GF-D8 (cell line): ENCODE measurements around the gene SKOR1.
A peak's percentile ranks its signal among the peaks of the same experiment; 100 is the strongest.

Source experiments
- DNase-seq: peaks from one replicate; lab custom pipeline; 2025; lab: John Stamatoyannopoulos, UW

The SKOR1 gene

DNA sequence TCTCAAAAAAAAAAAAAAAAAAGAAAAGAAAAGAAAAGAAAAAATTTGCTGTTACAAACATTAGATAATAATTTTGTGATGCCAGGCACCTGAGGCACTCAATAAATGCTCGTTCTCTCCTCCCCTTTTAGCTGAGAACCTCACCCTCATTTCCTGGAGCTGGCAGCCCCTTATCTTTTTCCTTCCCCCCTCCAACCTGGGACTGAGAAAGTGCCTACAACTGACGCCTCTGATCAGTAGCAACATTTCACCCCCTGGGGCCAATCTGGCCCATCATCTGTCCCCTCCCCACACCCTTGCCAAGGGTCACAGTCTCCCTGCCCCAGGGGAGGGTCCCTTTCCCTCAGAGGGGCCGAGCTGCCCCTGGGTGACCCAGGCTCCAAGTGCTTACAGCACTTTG lies 27.1 kb downstream of the SKOR1 start:
- no peak for DNase-seq

GRCh38 chr15:67853454-67853853 lies 28.1 kb downstream of the SKOR1 start:
- DNase-seq, result no peak

DNA sequence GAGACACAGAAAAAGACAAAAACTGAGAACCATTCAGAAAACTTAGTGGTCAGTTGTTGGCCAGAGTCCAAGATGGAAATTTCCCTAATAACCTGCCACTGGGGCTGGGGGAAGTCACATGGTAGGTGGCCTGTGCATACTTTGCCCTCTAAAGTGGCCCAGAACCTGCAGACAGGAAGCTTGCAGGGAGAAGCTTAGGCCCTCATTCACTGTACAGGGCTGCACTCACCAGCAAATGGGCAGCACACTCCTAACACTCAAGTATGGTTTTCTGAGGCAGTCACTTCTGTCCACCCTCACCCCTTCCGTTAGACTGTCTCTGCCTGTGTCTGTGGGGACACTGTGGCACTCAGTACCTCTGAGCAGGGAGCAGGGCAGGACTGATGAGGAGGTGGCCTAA lies 29.0 kb downstream of the SKOR1 start:
- no peak for DNase-seq

GRCh38 chr15:67855842-67856241 lies 30.5 kb downstream of the SKOR1 start:
- DNase-seq, result no peak

- no peak for DNase-seq
Measured at GRCh38 chr15:67857220-67857619, 31.9 kb downstream of the SKOR1 start.

DNA sequence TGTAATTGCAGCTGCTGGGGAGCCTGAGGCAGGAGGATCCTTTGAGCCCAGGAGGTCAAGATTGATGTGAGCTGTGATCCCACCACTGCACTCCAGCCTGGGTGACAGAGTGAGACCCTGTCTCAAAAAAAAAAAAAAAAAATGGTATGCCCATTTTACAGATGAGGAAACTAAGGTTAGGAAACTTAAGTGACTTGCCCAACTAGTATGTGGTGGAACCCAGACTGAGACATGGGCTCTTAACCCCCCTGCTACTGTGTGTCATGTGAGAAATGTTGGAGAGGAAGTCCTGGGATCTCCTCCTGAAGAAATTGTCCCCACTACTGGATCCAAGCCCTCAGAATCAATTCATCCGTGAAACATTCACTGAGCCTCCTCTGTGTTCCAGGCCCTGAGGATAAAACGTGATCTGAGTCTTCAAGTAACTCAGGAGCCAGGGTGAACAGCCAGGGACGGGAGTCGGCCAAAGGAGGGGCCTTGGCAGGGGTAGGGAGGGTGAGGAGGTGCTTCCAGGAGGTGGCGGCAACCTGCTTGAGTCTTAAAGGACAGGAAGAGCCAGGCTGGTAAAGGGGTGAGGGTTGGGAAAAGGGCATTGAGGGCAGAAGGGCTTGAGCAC lies 34.1 kb downstream of the SKOR1 start:
- DNase-seq, result no peak

- no peak for DNase-seq
Measured at GRCh38 chr15:67861983-67862382, 36.7 kb downstream of the SKOR1 start.

DNA sequence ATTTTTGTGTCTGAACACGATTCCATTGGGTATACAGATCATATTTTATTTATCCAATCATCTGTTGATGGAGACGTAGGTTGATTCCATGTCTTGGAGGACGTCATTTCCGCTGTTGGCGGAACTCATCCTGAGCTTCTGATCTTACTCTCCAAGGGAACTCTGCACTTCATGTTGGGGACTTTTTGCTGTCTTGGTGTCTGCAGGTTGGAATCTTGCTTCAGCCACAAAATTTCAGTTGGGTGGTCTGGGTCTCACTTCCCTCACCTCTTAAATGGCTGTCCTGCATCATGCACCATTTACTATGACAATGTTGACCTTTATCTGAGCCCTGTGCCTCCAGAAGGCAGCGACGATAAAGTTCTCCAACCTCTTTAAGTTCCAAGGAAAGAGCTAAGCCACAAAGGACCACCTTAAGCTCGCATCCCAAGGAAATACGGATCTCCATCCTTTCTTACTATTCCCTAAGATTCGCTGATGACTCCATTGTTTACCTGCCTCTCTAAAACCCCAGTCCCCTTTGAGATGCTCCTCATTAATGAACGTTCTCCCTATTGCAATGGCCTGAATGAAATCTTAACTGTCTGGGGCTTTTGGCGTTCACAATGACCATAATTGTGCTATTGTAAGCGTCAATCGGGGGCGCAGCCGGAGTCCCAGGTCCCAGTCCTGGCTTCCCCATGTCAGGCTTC lies 37.6 kb downstream of the SKOR1 start:
- no peak for DNase-seq

DNA sequence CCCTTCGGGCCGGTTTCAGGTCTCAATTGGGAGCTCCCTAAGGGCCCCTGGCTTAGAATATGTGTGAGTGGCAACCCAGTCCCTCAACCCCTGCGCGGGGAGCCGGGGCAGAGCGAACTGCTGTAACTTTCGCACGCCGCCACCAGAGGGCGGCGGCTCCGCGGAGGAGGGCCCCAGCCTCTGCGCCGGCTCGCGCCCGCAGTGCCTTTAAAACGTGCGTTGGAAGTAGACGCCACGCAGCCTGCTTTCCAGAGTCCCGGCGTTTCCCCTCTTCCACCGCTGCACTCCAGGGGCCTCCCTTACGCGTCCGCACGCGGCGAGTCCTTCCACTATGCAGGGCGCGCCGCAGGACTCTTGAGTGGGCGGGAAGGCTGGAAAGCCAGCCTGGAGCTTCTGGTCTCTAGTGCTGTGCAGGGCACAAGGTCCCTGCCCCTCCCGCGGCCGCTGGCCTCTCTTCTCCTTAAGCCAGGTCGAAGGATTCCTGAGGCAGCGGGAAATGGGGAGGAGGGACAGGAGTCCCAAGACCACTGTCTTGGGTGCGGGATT lies 38.2 kb downstream of the SKOR1 start:
- DNase-seq, result peak; percentile 16

- DNase-seq, result no peak
Measured at GRCh38 chr15:67865331-67865730, 40.0 kb downstream of the SKOR1 start.

- no peak for DNase-seq
Measured at GRCh38 chr15:67865766-67866165, 40.5 kb downstream of the SKOR1 start.

DNA sequence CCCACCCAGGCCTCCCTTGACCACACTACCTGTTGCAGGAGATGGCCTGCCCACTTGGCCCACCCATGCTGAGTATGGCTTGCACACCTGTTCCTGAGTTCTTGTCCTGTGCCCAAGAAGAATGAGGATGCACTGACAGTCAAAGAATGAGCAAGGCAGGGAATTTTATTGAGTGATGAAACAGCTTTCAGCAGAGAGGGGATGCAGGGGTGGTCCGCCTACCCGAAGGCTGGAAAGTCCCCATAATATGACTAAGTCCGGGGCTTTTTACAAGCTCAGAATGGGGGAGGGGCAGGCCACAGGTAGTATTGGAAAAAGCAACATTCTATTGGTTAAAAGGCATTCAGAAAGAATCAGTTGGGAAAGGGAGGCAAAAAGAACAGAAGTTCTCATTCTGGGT lies 44.4 kb downstream of the SKOR1 start:
- DNase-seq, result no peak

DNA sequence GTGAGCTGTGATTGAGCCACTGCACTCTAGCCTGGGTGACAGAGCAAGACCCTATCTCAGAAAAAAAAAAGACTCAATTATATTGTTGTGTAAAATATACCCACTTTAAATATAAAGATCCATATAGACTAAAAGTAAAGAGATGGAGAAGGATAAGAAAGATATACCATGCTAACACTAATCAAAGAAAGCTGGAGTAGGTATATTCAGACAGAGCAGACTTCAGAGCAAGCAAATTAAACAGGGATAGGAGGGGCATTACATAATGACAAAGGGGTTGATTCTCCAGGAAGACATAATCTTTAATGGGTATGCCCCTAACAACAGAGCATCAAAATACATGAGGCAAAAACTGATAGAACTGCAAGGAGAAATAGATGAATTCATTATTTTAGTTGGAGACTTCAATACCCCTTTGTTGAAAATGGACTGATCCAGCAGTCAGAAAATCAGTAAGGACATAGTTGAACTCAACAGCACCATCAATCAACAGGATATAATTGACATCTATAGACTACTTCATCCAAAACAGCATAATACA lies 45.6 kb downstream of the SKOR1 start:
- DNase-seq, result no peak

DNA sequence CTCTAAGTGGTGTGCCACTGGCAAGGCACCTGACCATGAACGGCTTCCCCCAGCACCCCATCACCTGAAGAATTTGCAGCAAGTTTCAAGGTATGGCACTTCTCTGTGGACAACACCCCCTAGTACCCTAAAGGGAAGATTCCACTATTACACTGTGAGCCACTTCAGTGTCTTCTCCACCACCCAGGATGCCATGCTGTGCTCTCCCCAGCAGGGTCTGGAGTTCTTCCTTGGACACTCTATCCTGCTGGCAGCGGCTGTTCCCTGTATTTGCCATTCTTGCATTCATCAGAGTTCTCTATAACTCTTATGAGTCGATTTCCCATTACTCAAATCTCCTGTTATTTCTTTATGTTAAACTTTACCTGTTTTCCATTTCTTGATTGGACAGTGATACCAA lies 48.5 kb downstream of the SKOR1 start:
- no peak for DNase-seq

GRCh38 chr15:67878712-67879206 lies 53.5 kb downstream of the SKOR1 start:
- no peak for DNase-seq

GRCh38 chr15:67879440-67880129 lies 54.3 kb downstream of the SKOR1 start:
- DNase-seq, result peak; percentile 31

- peak; percentile 76 for DNase-seq
Measured at GRCh38 chr15:67880651-67881182, 55.4 kb downstream of the SKOR1 start.

GRCh38 chr15:67882487-67883233 lies 57.4 kb downstream of the SKOR1 start:
- peak; percentile 84 for DNase-seq

- DNase-seq, result no peak
Measured at GRCh38 chr15:67883234-67883773, 58.0 kb downstream of the SKOR1 start.

DNA sequence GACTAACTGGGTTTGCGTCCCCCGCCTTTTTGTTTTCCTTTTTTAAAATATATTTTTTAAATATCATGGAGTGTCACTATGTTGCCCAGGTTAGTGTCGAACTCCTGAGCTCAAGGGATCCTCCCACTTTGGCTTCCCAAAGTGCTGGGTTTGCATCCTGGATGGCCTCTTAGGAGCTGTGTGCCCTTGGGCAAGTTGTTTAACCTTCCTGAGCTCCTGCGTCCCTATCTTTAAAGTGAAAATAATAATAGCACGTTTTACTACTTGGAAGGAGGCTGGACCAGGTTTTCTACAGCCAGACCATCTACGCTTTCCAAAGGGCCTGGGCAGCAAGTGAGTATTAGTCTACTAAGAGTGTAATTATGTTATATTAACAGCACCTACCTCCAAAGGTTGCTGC lies 58.7 kb downstream of the SKOR1 start:
- DNase-seq, result no peak
